Activated T-cell treated with anti-CD3 and anti-CD28 coated beads, Interleukin-2, amount 50 U/mL, for 72 hours (primary cell): ENCODE results near the gene ARSA. TPM values are rescaled to one million over a fixed set of nuclear protein-coding genes. Genes with fewer than 3 reads are reported as not detected.

ENCODE experiments used
- ATAC-seq, 2 donors: fragments of 150-1000 bp; cut with Tn5 transposase; replicated peaks in 1 of 2; 2 replicates each; pipeline ENCODE4 v1.10.0; 2021; ENCODE audit warnings: moderate library complexity in 2 of 2, mild to moderate bottlenecking in 1 of 2
- DNase-seq, 2 donors: peaks; one replicate each; pipeline ENCODE4 v3.0.0; 2021 to 2022; ENCODE audit warnings: mixed read lengths in 1 of 2
- H3K27ac Mint-ChIP-seq: one replicate; pipeline ENCODE4 v1.8.0; 2022; ENCODE audit warnings: mild to moderate bottlenecking, moderate library complexity, mixed read lengths
- H3K27me3 Mint-ChIP-seq: one replicate; pipeline ENCODE4 v1.8.0; 2022; ENCODE audit warnings: low read depth, mixed read lengths
- H3K36me3 Mint-ChIP-seq, 2 donors: one replicate each; pipeline ENCODE4 v1.8.0; 2022; ENCODE audit warnings: mixed read lengths in 2 of 2, mild to moderate bottlenecking in 1 of 2; ENCODE audit not compliant: insufficient read depth in 2 of 2
- H3K4me1 Mint-ChIP-seq: one replicate; pipeline ENCODE4 v1.8.0; 2022; ENCODE audit warnings: low read depth, mixed read lengths
- H3K4me3 Mint-ChIP-seq, 2 donors: one replicate each; pipeline ENCODE4 v1.8.0; 2022; ENCODE audit warnings: mild to moderate bottlenecking in 2 of 2, mixed read lengths in 2 of 2, moderate library complexity in 2 of 2
- H3K9me3 Mint-ChIP-seq, 2 donors: one replicate each; pipeline ENCODE4 v1.8.0; 2022; ENCODE audit warnings: mixed read lengths in 2 of 2
- total RNA-seq, 2 donors: library from RNA; stranded (reverse); gene quantifications; one replicate each; pipeline ENCODE4 v1.2.3, GENCODE V29; 2022

Gene ARSA
- total RNA-seq, 2 donors from 2014 or later = 19.8 to 26.8 TPM

GRCh38 chr22:50582493-50583293 is 45.3 kb downstream of the ARSA start, which contains the start of gene CHKB:
TSS of gene CHKB (minus strand) at chr22:50582849. CDS start at chr22:50582781, 68 bp downstream.
- DNase-seq (peak; percentile 99 to 100), ATAC-seq (peak; percentile 93 to 94)
- H3K27me3 Mint-ChIP-seq = no peaks in the 10 kb centered on the region
- H3K36me3 Mint-ChIP-seq = peaks cover 5 to 8% of the 10 kb centered on the region in 2 donors
- peaks cover 34% of the 10 kb centered on the region for H3K4me1 Mint-ChIP-seq
- H3K9me3 Mint-ChIP-seq = no peaks in the 10 kb centered on the region
- H3K4me3 Mint-ChIP-seq = peak within 1 kb of the TSS; percentile 91 to 98
- H3K27ac Mint-ChIP-seq = peak within 1 kb of the TSS; percentile 97

- Mint-ChIP-seq H3K27ac (peak overlapping the region; percentile 76), H3K9me3 (no peaks in the 10 kb centered on the region), H3K4me3 (peak overlapping the region; percentile 91 to 98), H3K4me1 (peaks cover 34% of the 10 kb centered on the region), H3K36me3 (peaks cover 5 to 10% of the 10 kb centered on the region in 2 donors), H3K27me3 (no peaks in the 10 kb centered on the region)
- ATAC-seq (peak; percentile 1 to 3), DNase-seq (peak; percentile 51 to 55)
Measured at GRCh38 chr22:50581950-50582492, 45.9 kb downstream of the ARSA start.

- no peaks in the 10 kb centered on the region for H3K27me3 Mint-ChIP-seq
Measured at GRCh38 chr22:50581031-50581949, 46.7 kb downstream of the ARSA start.

GRCh38 chr22:50579752-50580151 is 48.2 kb downstream of the ARSA start:
- no peaks in the 10 kb centered on the region for H3K9me3 Mint-ChIP-seq
- no peaks in the 10 kb centered on the region for H3K27me3 Mint-ChIP-seq

More at GRCh38 chr22:50581031-50581949, 46.7 kb downstream of the ARSA start:
- peaks cover 34% of the 10 kb centered on the region for H3K4me1 Mint-ChIP-seq
- no peak for ATAC-seq
- H3K9me3 Mint-ChIP-seq = no peaks in the 10 kb centered on the region
- DNase-seq = no peak
- peaks cover 5 to 10% of the 10 kb centered on the region in 2 donors for H3K36me3 Mint-ChIP-seq
- peak overlapping the region; percentile 76 for H3K27ac Mint-ChIP-seq
- peak overlapping the region; percentile 91 to 98 for H3K4me3 Mint-ChIP-seq

GRCh38 chr22:50578776-50579310 is 49.1 kb downstream of the ARSA start:
- ATAC-seq = no peak
- no peak overlapping the region for H3K27ac Mint-ChIP-seq
- peaks cover 5 to 12% of the 10 kb centered on the region in 2 donors for H3K36me3 Mint-ChIP-seq
- H3K4me3 Mint-ChIP-seq = no peak overlapping the region
- no peak for DNase-seq
- no peaks in the 10 kb centered on the region for H3K9me3 Mint-ChIP-seq
- H3K27me3 Mint-ChIP-seq = no peaks in the 10 kb centered on the region
- H3K4me1 Mint-ChIP-seq = peaks cover 32% of the 10 kb centered on the region

More at GRCh38 chr22:50579752-50580151, 48.2 kb downstream of the ARSA start:
- ATAC-seq = no peak
- H3K4me1 Mint-ChIP-seq = peaks cover 34% of the 10 kb centered on the region
- H3K4me3 Mint-ChIP-seq = no peak overlapping the region
- peaks cover 5 to 12% of the 10 kb centered on the region in 2 donors for H3K36me3 Mint-ChIP-seq
- DNase-seq = no peak
- no peak overlapping the region for H3K27ac Mint-ChIP-seq

- Mint-ChIP-seq H3K36me3 (peaks cover 5 to 12% of the 10 kb centered on the region in 2 donors), H3K27me3 (no peaks in the 10 kb centered on the region), H3K4me1 (peaks cover 27% of the 10 kb centered on the region), H3K9me3 (no peaks in the 10 kb centered on the region), H3K4me3 (peak within 1 kb of the TSS in 1 of 2 donors; percentile 32), H3K27ac (no peak within 1 kb of the TSS)
- DNase-seq (no peak), ATAC-seq (no peak)
Measured at GRCh38 chr22:50577987-50578775, 49.8 kb downstream of the ARSA start, which contains the start of gene CPT1B. TSS of gene CPT1B (minus strand) at chr22:50578427. CDS start at chr22:50577915, 512 bp downstream.

- H3K4me3 Mint-ChIP-seq = peak overlapping the region in 1 of 2 donors; percentile 8
- H3K36me3 Mint-ChIP-seq = peaks cover 5 to 12% of the 10 kb centered on the region in 2 donors
- H3K9me3 Mint-ChIP-seq = no peaks in the 10 kb centered on the region
Measured at GRCh38 chr22:50577697-50577986, 50.3 kb downstream of the ARSA start.

GRCh38 chr22:50576806-50577696 is 50.9 kb downstream of the ARSA start:
- Mint-ChIP-seq H3K4me3 (peak overlapping the region in 1 of 2 donors; percentile 8), H3K4me1 (peaks cover 27% of the 10 kb centered on the region), H3K27me3 (no peaks in the 10 kb centered on the region), H3K9me3 (no peaks in the 10 kb centered on the region), H3K27ac (no peak overlapping the region), H3K36me3 (peaks cover 5 to 13% of the 10 kb centered on the region in 2 donors)
- ATAC-seq (no peak), DNase-seq (no peak)

More at GRCh38 chr22:50577697-50577986, 50.3 kb downstream of the ARSA start:
- Mint-ChIP-seq H3K27me3 (no peaks in the 10 kb centered on the region), H3K4me1 (peaks cover 27% of the 10 kb centered on the region), H3K27ac (no peak overlapping the region)
- ATAC-seq (no peak), DNase-seq (no peak)

GRCh38 chr22:50576070-50576469 is 51.9 kb downstream of the ARSA start:
- no peak overlapping the region for H3K4me3 Mint-ChIP-seq
- peaks cover 18% of the 10 kb centered on the region for H3K4me1 Mint-ChIP-seq
- H3K36me3 Mint-ChIP-seq = peaks cover 5 to 15% of the 10 kb centered on the region in 2 donors
- H3K27ac Mint-ChIP-seq = no peak overlapping the region
- H3K9me3 Mint-ChIP-seq = no peaks in the 10 kb centered on the region
- H3K27me3 Mint-ChIP-seq = no peaks in the 10 kb centered on the region
- no peak for DNase-seq
- ATAC-seq = no peak

- Mint-ChIP-seq H3K9me3 (no peaks in the 10 kb centered on the region), H3K4me3 (no peak overlapping the region), H3K27me3 (no peaks in the 10 kb centered on the region), H3K4me1 (peaks cover 12% of the 10 kb centered on the region), H3K27ac (no peak overlapping the region), H3K36me3 (peaks cover 5 to 15% of the 10 kb centered on the region in 2 donors)
- no peak for ATAC-seq
- DNase-seq = no peak
Measured at GRCh38 chr22:50575426-50575941, 52.5 kb downstream of the ARSA start.
